Activated CD8-positive, alpha-beta memory T cell treated with anti-CD3 and anti-CD28 coated beads, Interleukin-2, amount 50 U/mL, for 1 hour (primary cell): ENCODE measurements around the gene MAST3.
A peak's percentile ranks its signal among the peaks of the same experiment; 100 is the strongest.
"Not testable (repeated sequence)": the region's sequence is repeated elsewhere in the genome, so short reads cannot be mapped to it uniquely, and the experiment has no call there.

Experiments used
- DNase-seq: peaks from one replicate; pipeline ENCODE4 v3.0.0-alpha.2; 2020; ENCODE audit errors: extremely low read depth

The MAST3 gene

DNA sequence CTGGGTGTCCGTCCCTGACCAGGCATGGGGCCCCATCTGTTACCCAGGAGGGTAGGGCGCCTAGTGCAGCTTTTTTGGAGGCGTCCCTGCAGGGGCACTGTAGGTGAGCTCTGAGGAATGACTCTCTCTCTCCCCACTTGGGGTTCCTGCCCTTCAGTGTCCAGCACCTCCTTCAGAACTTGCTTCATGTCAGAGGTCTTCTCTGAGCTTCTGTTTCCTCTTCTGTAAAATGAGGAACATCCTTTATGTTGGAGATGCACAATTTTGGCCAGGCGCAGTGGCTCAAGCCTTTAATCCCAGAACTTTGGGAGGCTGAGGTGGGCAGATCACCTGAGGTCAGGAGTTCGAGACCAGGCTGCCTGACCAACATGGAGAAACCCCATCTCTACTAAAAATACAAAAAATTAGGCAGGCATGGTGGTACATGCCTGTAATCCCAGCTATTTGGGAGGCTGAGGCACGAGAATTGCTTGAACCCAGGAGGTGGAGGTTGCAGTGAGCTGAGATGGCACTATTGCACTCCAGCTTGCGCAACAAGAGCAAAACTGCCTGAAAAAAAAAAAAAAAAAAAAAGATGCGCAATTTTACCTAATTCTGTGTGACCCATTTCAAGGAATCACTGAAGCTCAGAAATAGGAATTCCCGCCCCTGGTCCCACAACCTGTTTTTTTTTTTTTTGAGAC is 40.2 kb downstream of the MAST3 start:
- no peak for DNase-seq

DNA sequence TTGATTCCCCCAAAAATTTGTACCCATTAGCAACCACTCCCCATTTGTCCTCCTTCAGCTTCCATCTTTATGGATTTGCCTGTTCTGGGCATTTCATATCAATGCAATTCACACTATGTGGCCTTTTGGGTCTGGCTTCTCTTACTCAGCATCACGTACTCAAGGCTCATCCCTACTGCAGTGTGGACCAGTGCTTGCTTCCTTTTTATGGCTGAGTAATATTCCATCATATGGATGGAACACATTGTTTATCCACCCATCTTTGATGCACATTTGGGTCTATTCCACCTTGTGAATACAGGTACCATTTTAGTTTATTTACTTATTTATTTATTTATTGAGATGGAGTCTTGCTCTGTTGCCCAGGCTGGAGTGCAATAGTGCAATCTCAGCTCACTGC is 42.9 kb downstream of the MAST3 start:
- no peak for DNase-seq

DNA sequence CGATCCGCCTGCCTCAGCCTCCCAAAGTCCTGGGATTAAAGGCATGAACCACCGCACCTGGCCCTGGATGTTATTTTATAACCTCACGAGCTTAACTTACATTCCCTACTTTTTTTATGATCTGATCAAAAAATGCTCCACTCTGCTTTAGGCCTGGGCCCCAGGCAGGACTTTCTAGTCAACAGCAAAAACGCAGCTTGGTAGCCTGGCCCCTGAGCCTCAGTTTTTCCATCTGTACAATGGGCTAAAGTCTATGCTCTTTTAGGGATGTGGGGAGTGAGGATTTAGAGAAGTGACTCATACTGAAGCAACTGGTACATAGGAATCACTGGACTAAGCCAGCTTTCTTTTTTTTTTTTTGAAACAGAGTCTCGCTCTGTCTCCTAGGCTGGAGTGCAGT is 43.5 kb downstream of the MAST3 start:
- DNase-seq = no peak

DNA sequence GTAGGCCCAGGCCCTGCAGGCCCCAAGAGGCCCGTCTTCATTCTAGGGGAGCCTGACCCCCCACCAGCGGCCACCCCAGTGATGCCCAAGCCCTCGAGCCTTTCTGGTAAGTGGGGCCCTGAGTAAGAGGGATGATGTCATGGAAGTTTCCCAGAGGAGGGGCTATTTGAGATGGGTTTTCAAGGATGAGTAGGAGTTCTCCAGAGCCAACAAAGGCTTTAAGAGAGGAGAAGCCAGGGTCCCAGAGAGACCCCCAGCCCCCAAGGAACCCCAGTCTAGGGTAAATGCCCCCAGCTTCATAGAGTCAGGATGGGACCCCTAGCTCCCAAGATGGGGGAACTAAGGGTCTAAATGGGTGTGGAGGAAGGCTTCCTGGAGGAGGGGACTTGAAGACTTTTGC is 46.3 kb downstream of the MAST3 start:
- DNase-seq = no peak

DNA sequence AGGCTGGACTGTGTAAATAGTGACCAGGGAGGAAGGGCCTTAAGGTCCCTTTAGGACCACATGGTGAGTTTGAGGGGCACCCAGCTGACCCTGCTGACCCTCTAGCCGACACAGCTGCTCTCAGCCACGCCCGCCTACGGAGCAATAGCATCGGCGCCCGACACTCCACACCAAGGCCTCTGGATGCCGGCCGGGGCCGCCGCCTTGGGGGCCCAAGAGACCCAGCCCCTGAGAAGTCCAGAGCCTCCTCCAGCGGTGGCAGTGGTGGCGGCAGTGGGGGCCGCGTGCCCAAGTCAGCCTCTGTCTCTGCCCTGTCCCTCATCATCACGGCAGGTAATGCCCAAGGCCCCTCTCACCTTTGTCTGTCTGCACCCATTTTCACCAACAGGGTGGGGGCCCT is 46.8 kb downstream of the MAST3 start:
- DNase-seq = no peak

DNA sequence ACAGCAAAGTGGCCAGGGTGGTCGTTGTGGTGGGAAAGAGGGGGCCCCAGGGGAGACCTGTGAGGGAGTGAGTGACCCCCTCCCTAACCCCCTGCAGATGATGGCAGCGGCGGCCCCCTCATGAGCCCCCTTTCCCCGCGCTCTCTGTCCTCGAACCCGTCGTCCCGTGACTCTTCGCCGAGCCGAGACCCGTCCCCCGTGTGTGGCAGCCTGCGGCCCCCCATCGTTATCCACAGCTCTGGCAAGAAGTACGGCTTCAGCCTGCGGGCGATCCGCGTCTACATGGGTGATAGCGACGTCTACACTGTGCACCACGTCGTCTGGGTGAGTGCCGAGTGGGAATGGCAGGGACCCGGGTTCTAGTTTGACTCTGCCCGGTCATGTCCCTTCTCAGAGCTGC is 47.3 kb downstream of the MAST3 start:
- no peak for DNase-seq

DNA sequence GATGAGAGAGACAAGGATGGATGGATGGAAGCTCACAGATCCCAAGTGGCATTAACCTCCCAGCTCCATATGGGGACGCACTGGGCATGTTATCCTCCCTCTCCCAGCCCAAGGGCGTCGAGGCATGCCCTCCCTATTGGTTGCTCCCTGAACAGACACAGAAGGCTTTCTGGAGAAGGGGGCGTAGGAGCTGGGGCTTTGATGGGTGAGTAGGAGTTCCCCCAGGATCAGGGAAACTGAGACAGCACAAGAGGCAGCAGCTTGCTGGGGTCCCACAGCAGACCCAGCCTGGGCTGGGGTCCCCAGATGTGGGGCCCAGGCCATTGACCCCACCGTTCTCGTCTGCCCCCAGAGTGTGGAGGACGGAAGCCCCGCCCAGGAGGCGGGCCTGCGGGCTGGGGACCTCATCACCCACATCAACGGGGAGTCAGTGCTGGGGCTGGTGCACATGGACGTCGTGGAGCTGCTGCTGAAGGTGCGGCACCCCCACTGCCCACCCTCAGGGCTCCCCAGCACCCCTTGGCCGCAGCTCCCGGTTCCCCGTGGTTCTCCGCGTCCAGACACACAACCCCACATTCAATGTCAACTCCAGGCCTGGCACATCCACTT is 47.9 kb downstream of the MAST3 start:
- no peak for DNase-seq

DNA sequence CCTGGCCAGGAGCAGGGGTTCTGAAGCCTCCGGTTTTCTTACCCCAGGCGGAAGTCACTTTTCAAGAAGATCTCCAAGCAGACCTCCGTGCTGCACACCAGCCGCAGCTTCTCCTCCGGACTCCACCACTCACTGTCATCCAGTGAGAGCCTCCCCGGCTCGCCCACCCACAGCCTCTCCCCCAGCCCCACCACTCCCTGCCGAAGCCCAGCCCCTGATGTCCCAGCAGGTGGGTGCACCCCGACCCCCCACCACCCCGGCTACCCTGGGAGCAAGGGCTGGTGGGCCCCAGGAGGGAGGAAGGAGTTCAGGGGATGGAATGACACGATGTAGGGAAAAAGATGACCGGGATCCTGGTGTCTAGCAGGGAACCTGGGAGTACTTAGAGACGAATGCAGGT is 49.8 kb downstream of the MAST3 start:
- no peak for DNase-seq

DNA sequence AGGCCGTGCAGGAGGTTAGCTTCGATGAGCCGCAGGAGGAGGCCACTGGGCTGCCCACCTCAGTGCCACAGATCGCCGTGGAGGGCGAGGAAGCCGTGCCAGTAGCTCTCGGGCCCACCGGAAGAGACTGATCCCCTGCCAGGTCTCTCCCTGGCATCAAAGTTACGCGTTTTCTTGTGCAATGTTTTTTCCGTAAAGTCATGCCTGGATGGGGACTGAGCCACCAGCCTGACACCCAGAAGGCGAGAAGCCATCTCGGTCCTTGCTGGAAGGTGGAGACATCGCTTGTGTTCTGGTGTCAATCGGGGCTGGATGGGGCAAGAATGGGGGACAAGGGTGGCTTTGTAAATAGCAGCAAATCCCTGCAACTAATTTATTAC is 52.0 kb downstream of the MAST3 start:
- DNase-seq = no peak

DNA sequence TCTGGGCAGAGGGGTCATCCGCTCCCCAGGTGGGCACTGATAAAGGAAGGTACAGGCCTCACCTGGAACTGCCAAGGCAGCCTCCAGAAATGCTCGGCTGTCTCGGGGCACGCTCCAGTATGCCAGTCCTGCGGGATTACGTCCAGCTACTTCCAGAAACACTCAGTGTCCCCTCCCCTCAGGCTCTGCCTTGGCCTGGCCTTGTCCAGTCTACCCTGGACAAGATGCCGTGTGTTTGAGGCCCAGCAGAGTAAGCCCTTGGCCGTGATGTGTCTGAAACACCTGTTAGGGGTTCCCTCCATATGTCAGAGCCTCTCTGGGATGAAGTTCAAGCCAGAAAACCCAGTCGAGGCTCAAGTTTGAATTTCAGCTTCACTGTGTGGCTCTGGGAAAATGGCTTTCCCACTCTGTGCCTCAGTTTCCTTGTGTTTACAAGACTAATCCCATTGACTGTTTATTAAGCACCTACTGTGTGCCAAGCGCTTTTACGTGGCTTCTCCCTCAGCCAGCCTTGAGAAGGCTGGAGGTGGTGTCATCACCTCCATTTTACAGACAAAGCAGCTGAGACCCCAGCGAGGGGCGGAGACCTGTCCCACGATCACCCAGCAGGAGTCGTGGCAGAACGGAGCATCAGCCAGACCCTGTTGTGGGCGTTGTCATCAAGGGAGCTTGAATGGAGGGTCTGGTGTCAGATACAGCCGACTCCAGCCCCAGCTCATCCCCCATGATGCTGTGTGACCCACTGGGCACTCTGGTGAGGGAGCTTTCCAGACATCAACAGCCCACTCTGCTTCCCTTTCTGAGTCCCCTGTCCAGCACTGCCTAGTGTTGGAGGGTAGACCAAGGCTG is 53.4 kb downstream of the MAST3 start:
- DNase-seq = no peak

DNA sequence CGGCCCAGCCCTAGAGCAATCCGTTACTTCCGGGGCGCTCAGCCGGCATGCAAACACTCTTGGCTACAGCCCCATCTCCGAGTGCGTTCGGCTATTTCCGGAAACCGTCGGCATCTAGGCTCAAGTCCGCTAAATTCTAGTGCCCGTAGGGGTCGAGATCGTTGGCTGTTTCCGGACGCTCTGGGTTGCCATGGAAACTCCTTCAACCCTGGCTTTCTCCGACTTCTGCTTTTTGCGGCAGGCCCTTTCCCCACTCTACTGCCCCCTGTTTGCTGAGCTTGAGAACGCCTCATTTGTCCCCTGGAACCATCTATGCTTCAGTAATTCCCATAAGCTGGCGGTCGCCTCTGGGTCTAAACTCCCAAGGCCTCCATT is 54.9 kb downstream of the MAST3 start:
- DNase-seq = peak; percentile 90

DNA sequence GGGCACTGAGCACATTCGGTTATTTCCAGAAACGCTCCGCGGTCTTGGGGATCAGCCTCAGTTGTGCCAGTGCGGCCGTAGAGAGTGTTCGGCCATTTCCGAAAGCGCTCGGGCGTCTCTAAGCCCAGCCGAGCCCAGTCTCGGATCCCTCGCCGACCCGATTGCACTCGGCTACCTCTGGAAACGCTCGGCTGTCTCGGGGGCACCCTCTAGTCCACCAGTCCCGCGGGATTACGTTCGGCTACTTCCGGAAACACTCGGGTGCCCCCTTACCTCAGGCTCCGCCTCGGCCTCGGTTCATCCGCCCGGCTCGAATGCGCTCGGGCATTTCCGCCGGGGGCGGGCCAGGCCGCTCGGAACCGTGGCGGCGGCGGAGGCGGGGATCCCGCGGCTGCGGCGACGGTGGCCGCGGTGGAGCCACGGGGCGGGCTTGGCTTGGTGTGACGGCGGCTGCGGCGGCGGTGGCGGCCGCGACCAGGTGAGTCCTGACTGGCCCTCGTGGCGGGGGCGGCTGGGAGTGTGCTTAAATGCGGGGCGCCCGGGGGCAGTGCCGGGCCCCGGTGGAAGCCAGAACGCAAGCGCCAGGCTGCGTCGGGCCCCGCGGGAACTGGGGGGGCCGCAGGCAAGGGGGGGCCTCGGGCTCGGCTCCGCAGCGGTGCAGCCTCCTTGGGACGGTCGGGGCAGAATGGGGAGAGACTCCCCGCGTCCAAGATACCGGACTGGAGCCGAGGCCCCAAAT is 55.4 kb downstream of the MAST3 start, which contains the start of gene PIK3R2:
Gene PIK3R2, plus strand, starts transcription at position 347 of the 739 bp plus-strand sequence. CDS start 2,717 bp downstream, outside the sequence.
- peak; percentile 98 for DNase-seq

DNA sequence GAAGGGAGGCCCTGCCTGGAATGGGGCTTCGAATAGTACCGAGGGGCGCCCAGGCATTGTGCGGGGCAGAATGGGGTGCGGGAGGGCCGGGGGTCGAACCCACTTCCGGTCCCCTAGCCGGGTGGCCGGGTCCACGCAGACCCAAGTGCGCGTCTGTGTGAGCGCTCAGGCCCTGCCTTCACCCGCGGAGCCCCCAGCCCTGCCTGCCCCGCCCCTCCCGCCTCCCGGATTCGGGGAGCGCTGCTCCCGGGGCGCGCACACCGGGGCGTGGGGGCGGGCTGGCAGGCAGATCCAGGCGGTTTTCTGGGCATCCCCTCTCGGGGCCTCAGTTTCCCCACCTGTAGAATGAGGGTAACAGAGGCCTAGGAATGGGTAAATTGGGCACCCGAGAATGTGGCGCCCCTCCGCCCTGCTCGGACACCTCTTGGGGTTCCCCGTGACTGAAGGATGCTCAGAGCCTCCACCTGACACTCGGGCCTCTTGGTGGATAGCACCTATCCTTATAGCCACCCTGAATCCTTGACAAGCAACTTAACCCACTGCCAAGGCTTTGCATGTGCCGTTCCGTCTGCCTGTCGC is 56.1 kb downstream of the MAST3 start:
- DNase-seq = no peak

DNA sequence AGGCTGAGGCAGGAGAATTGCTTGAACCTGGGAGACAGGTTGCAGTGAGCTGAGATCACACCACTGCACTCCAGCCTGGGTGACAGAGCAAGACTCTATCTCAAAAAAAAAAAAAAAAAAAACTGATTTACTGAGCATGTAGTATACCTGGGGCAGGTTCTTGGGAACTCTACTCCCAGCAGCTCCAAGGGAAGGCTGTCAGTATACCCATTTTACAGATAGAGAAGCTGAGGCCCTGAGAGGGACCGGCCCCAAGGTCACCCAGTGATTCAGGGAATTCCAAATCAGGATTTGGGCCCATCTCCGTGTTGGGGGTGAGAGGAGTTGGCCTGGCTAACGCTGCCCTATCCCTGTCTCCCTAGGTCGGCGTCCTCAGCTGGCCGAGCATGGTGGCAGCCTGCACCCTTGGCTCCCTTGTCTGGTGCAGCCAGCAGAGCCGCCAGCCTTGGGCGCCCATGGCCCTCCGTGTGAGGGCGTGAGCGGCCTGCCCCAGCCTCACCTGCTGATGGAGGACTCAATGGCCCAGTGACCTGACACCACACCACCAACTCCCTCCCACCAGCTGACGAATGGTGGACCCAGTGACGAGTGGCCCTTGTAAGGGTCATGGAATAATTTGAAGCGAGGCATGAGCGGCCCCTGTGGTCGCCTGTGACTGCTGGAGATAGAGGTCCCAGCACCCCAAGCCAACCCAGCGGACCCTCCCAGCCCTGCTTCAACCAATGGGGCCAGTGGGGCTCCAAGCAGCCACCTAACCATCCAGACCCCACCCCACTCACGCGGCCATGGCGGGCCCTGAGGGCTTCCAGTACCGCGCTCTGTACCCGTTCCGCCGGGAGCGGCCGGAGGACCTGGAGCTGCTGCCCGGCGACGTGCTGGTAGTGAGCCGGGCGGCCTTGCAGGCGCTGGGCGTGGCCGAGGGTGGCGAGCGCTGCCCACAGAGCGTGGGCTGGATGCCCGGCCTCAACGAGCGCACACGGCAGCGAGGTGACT is 57.8 kb downstream of the MAST3 start:
- no peak for DNase-seq

DNA sequence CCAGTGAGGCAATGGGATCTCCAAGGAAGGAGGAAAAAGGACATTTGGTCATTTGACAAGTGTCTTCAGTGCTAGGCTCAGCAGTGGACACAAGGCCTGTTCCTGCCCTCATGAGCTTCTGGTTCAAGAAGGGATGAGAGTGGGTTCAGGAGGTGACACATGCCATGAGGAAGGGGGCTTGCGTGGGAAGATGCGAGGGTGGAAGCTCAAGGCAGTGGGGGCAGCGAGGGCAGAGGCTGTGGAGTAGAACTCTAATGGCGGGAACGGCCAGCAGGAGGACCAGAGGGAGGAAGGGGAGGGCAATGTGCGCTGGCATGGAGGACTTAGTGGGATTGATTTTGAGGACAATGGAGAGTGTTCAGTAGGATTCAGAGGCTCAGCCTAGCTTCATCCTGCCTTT is 58.7 kb downstream of the MAST3 start:
- no peak for DNase-seq

DNA sequence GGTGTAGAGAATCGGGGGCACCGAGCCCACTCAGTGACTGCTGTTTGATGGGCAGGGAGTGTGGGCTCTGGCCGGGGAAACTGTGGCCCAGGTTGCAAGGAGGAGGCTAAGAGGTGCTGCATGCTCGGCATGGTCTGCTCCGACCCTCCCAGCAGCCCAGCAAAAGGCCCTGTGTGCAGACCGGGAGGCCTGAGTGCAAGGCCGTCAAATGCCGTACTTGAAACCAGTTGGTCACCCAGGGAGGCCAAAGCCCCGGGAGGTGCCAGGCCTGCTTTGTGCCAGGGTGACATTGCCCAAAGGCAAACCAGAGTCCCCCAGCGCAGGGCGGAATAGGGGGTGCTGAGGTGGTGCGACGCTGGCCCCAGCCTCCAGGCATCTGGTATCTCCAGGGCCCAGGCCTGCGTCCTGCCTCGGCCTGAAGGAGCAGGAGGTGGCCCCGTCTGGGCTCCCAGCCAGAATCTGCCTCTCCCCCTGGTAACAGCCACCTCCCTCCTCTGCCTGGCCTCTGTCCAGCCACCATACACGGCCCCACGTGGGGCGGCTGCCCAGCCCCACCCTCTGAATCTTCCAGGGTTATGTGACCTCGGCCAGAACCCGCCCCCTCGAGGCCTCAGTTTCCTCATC is 59.4 kb downstream of the MAST3 start:
- DNase-seq = no peak

DNA sequence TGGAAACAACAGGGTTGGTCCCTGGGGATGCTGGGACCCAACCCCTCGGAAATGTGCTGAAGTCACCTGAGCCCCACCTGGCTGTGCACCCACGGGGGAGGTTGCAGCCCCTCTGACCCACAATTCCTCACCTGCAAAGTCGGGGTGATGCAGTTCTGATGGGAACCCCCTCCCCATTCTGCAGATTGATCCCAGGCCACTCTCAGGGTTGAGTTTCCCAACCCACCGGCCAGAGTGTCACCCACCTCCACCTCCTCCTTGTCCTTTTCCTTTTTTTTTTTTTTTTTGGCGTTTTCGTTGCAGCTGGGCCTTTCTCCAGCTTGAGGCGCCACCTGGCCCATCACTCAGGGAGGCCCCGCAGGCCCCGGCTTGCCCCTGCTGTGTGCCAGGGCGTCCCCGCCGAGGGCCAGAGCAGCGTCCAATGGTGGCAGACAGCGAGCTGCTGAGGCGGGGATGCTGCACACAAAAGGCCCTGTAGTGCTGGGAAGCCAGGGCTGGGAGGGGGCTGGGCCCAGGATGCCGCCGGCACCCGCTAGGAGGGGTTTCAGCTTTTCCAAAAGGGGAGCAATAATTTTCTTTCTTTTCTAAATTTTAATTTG is 60.0 kb downstream of the MAST3 start:
- no peak for DNase-seq

DNA sequence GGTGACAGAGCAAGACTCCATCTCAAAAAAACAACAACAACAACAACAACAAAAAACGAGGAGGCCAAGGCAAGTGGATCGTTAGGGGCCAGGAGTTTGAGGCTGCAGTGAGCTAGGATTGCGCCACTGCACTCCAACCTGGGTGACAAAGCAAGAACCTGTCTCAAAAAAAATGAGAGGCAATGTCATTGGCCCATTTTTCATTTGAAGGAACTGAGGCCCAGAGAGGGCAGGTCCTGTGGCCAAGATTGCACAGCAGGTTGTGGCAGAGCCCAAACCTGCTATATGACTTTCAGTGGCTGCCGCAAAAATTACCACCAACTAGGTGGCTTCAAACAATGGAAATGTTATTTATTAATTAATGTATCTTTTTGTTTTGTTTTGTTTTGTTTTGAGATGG is 60.9 kb downstream of the MAST3 start:
- DNase-seq = no peak

DNA sequence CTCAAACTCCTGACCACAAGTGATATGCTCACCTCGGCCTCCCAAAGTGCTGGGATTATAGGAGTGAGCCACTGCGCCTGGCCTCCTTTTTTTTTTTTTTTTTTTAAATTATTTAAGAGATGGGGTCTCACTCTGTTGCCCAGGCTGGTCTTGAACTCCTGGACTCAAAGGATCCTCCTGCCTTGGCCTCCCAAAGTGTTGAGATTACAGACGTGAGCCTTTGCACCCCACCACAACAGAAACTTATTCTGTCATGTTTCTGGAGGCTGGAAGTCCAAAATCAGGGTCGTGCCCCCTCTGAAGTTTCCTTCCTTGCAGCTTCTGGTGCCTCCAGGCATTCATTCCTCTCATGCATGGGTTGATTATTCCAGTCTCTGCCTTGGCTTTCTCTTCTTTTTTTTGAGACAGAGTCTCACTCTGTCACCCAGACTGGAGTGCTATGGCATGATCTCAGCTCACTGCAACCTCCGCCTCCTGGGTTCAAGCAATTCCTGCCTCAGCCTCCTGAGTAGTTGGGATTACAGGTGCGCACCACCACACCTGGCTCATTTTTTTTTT is 61.6 kb downstream of the MAST3 start:
- DNase-seq = not testable (repeated sequence)
